Iris pigment epithelial cell (primary cell): ENCODE data around the gene PEX12.
"Not testable (repeated sequence)": the region's sequence is repeated elsewhere in the genome, so short reads cannot be mapped to it uniquely, and the experiment has no call there.

Source experiments
- DNase-seq: peaks from one replicate; pipeline ENCODE4 v3.0.0-alpha.2; 2011; ENCODE audit warnings: low read depth

The PEX12 gene

GRCh38 chr17:35577830-35578196 lies 558 bp downstream of the PEX12 start:
- peak; percentile 47 for DNase-seq

- no peak for DNase-seq
Measured at GRCh38 chr17:35575759-35576158, 2.6 kb downstream of the PEX12 start.

- DNase-seq: no peak
Measured at GRCh38 chr17:35569405-35569804, 9.0 kb downstream of the PEX12 start.

- DNase-seq: peak; percentile 80
Measured at GRCh38 chr17:35568561-35568960, 9.8 kb downstream of the PEX12 start.

- DNase-seq: no peak
Measured at GRCh38 chr17:35566968-35567367, 11.4 kb downstream of the PEX12 start.

- DNase-seq: not testable (repeated sequence)
Measured at GRCh38 chr17:35563181-35563580, 15.2 kb downstream of the PEX12 start.

GRCh38 chr17:35560703-35561102 lies 17.7 kb downstream of the PEX12 start, which contains the start of gene SLFN14:
TSS of gene SLFN14 (minus strand) at chr17:35560819. CDS start at chr17:35558062, 2,757 bp downstream.
- no peak for DNase-seq

GRCh38 chr17:35559495-35560210 lies 18.7 kb downstream of the PEX12 start:
- DNase-seq: no peak

GRCh38 chr17:35557353-35557752 lies 21.0 kb downstream of the PEX12 start:
- no peak for DNase-seq

- DNase-seq: no peak
Measured at GRCh38 chr17:35555691-35556090, 22.7 kb downstream of the PEX12 start.

- no peak for DNase-seq
Measured at GRCh38 chr17:35554668-35555067, 23.7 kb downstream of the PEX12 start.

GRCh38 chr17:35553310-35553709 lies 25.1 kb downstream of the PEX12 start:
- DNase-seq: no peak

- no peak for DNase-seq
Measured at GRCh38 chr17:35548978-35549377, 29.4 kb downstream of the PEX12 start.

GRCh38 chr17:35548208-35548810 lies 30.1 kb downstream of the PEX12 start:
- DNase-seq: no peak

GRCh38 chr17:35546487-35546886 lies 31.9 kb downstream of the PEX12 start:
- DNase-seq: no peak

- no peak for DNase-seq
Measured at GRCh38 chr17:35545150-35545549, 33.2 kb downstream of the PEX12 start.

GRCh38 chr17:35543856-35544255 lies 34.5 kb downstream of the PEX12 start:
- DNase-seq: peak; percentile 87

GRCh38 chr17:35542990-35543389 lies 35.4 kb downstream of the PEX12 start:
- DNase-seq: no peak

- DNase-seq: peak; percentile 13
Measured at GRCh38 chr17:35541434-35541833, 36.9 kb downstream of the PEX12 start.

- DNase-seq: peak; percentile 83
Measured at GRCh38 chr17:35540589-35541404, 37.6 kb downstream of the PEX12 start.

GRCh38 chr17:35539659-35540026 lies 38.7 kb downstream of the PEX12 start:
- no peak for DNase-seq

GRCh38 chr17:35537601-35538141 lies 40.7 kb downstream of the PEX12 start, which contains the start of gene SLFN12L:
TSS of gene SLFN12L (minus strand) at chr17:35537678. CDS start at chr17:35522364, 15,314 bp downstream.
- DNase-seq: peak; percentile 5
